Measurements from ENCODE around the gene SHOX. TPM values are rescaled to one million over a fixed set of nuclear protein-coding genes. Genes with fewer than 3 reads are reported as not detected.

The SHOX gene
- total RNA-seq, 2 donors from 2014 or later: not detected

DNA sequence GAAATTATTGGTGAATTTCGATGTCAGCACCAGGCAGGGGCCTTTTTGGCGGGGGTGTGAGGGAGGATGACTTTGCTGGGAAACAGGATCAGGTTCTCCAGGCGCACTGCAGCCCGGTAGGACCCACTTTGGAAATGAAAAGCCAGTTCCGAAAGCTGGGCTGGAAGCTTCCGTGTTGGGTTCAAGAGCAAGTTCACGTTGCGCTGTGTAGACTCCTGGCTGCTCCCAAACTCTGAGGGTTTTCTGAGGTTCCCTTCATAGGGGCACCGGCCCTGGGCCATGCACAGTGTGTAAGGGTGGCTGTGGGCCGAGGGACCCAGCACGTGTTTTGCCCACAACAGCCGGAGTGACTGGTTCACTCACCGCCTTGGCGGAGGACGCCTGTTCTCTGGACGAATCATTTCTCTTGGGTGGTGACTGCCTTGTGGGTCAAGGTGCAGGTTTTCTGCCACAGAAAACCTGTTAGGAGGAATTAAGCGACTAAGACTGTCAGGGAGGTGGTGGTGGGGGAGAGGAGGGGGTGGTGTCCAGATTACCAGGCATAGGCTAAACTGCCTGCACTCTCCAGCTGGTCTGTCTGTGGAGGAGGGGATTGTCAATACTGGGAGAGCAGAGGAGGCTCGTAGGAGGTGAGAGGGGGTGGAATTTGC, 8.0 kb downstream of the SHOX start:
- H3K4me3 Mint-ChIP-seq: no peak overlapping the region
- H3K4me1 Mint-ChIP-seq: peaks cover 18% of the 10 kb centered on the region
- TF ChIP-seq, protein P1, sequence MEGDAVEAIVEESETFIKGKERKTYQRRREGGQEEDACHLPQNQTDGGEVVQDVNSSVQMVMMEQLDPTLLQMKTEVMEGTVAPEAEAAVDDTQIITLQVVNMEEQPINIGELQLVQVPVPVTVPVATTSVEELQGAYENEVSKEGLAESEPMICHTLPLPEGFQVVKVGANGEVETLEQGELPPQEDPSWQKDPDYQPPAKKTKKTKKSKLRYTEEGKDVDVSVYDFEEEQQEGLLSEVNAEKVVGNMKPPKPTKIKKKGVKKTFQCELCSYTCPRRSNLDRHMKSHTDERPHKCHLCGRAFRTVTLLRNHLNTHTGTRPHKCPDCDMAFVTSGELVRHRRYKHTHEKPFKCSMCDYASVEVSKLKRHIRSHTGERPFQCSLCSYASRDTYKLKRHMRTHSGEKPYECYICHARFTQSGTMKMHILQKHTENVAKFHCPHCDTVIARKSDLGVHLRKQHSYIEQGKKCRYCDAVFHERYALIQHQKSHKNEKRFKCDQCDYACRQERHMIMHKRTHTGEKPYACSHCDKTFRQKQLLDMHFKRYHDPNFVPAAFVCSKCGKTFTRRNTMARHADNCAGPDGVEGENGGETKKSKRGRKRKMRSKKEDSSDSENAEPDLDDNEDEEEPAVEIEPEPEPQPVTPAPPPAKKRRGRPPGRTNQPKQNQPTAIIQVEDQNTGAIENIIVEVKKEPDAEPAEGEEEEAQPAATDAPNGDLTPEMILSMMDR (conservative IDR thresholded peaks at IDR 0.05): no peak
- H3K36me3 Mint-ChIP-seq (ENCODE audit: low read depth): no peaks in the 10 kb centered on the region
- Histone ChIP-seq H3K4me3 (ENCODE audit: low read length) (no peak overlapping the region), H3K36me3 (ENCODE audit: control insufficient read depth, insufficient read depth, low read length) (no peaks in the 10 kb centered on the region), H3K4me1 (ENCODE audit: control insufficient read depth, insufficient read depth, low read length) (no peaks in the 10 kb centered on the region), H3K9me3 (ENCODE audit: control insufficient read depth, low read length) (no peaks in the 10 kb centered on the region), H3K27ac (ENCODE audit: low read depth, low read length) (no peak overlapping the region), H3K27me3 (ENCODE audit: control insufficient read depth, insufficient read depth, low read length, poor library complexity, severe bottlenecking) (peaks cover 95% of the 10 kb centered on the region), H3K9ac (ENCODE audit: extremely low read depth, low read length, poor library complexity, severe bottlenecking) (no peak overlapping the region)
- peaks cover 92% of the 10 kb centered on the region for H3K27me3 Mint-ChIP-seq (ENCODE audit: insufficient read depth)
- no peak overlapping the region for H3K27ac Mint-ChIP-seq
- peak; percentile 72 for DNase-seq
- 4 to 7% methylated on average over 14 to 18 of the region's 18 CpGs for WGBS, 2 experiments (ENCODE audit: insufficient coverage in 1 of 2, insufficient read length in 1 of 2)
- H3K9me3 Mint-ChIP-seq: peaks cover 4% of the 10 kb centered on the region

DNA sequence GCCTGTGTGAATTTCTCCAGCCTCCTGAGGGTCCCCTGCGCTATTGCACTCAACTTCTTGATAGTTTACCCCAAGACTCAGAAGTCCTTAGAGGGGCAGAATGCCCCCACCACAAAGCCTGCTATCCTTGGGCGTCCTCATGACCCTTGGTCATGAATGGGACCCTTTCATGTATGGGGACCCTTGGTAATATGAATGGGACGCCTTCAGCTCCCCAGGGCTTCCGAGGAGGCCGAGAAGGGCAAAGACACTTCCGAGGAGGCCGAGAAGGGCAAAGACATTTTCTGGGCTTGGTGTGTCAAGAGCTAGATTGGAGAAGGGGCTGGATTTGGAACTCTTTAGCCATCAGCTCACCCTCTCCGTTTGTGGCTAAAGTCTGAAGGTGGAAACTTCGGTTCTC, 8.6 kb downstream of the SHOX start:
- Mint-ChIP-seq H3K4me3 (no peak overlapping the region), H3K27me3 (ENCODE audit: insufficient read depth) (peaks cover 92% of the 10 kb centered on the region), H3K4me1 (peaks cover 18% of the 10 kb centered on the region), H3K27ac (no peak overlapping the region), H3K9me3 (peaks cover 4% of the 10 kb centered on the region), H3K36me3 (ENCODE audit: low read depth) (no peaks in the 10 kb centered on the region)
- Histone ChIP-seq H3K4me1 (ENCODE audit: control insufficient read depth, insufficient read depth, low read length) (no peaks in the 10 kb centered on the region), H3K4me3 (ENCODE audit: low read length) (no peak overlapping the region), H3K9ac (ENCODE audit: extremely low read depth, low read length, poor library complexity, severe bottlenecking) (no peak overlapping the region), H3K27me3 (ENCODE audit: control insufficient read depth, insufficient read depth, low read length, poor library complexity, severe bottlenecking) (peaks cover 95% of the 10 kb centered on the region), H3K9me3 (ENCODE audit: control insufficient read depth, low read length) (no peaks in the 10 kb centered on the region), H3K36me3 (ENCODE audit: control insufficient read depth, insufficient read depth, low read length) (no peaks in the 10 kb centered on the region), H3K27ac (ENCODE audit: low read depth, low read length) (no peak overlapping the region)
- DNase-seq: no peak
- 6 to 13% methylated on average over 8 to 9 of the region's 9 CpGs for WGBS, 2 experiments (ENCODE audit: insufficient coverage in 1 of 2, insufficient read length in 1 of 2)
- TF ChIP-seq, protein P1 (conservative IDR thresholded peaks at IDR 0.05): no peak

DNA sequence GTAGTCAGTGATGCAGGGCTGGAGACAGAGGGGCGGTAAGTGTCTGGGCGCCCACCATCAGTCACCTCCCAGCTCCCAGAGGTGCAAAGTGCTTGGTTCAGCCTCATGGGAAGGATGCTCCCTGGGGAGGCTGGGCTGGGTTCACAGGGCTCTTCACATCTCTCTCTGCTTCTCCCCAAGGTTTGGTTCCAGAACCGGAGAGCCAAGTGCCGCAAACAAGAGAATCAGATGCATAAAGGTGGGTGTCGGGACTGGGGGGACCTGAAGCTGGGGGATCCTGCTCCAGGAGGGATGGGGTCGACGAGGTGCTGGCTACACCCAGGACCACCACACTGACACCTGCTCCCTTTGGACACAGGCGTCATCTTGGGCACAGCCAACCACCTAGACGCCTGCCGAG, 10.1 kb downstream of the SHOX start:
- no peak for DNase-seq
- no peaks in the 10 kb centered on the region for H3K9me3 ChIP-seq (ENCODE audit: control insufficient read depth, low read length)
- peaks cover 95% of the 10 kb centered on the region for H3K27me3 ChIP-seq (ENCODE audit: control insufficient read depth, insufficient read depth, low read length, poor library complexity, severe bottlenecking)
- H3K4me3 ChIP-seq (ENCODE audit: low read length): no peak overlapping the region
- WGBS, 2 experiments (ENCODE audit: insufficient coverage in 1 of 2, insufficient read length in 1 of 2): 26 to 36% methylated on average over 5 to 10 of the region's 10 CpGs
- H3K9ac ChIP-seq (ENCODE audit: extremely low read depth, low read length, poor library complexity, severe bottlenecking): no peak overlapping the region
- no peaks in the 10 kb centered on the region for H3K4me1 ChIP-seq (ENCODE audit: control insufficient read depth, insufficient read depth, low read length)
- Mint-ChIP-seq H3K9me3 (peaks cover 4% of the 10 kb centered on the region), H3K4me1 (peaks cover 22% of the 10 kb centered on the region), H3K36me3 (ENCODE audit: low read depth) (no peaks in the 10 kb centered on the region), H3K4me3 (no peak overlapping the region), H3K27ac (no peak overlapping the region), H3K27me3 (ENCODE audit: insufficient read depth) (peaks cover 93% of the 10 kb centered on the region)
- no peak overlapping the region for H3K27ac ChIP-seq (ENCODE audit: low read depth, low read length)
- no peaks in the 10 kb centered on the region for H3K36me3 ChIP-seq (ENCODE audit: control insufficient read depth, insufficient read depth, low read length)
- TF ChIP-seq, protein P1 (conservative IDR thresholded peaks at IDR 0.05): no peak

All from endodermal cell (in vitro differentiated cells).